ENCODE data around the gene DGKE.

Gene DGKE

GRCh38 chr17:56893503-56893902, 59.6 kb downstream of the DGKE start:
- DNase-seq = no peak

- DNase-seq = no peak
These were observed 61.0 kb downstream of the DGKE start for GRCh38 chr17:56894859-56895455.

GRCh38 chr17:56896217-56896967, 62.4 kb downstream of the DGKE start:
- no peak for DNase-seq

GRCh38 chr17:56896968-56897359, 63.0 kb downstream of the DGKE start:
- no peak for DNase-seq

- no peak for DNase-seq
These were observed 63.9 kb downstream of the DGKE start for GRCh38 chr17:56897646-56898424.

GRCh38 chr17:56898874-56899273, 64.9 kb downstream of the DGKE start:
- no peak for DNase-seq

- no peak for DNase-seq
These were observed 65.5 kb downstream of the DGKE start for GRCh38 chr17:56899403-56899802.

GRCh38 chr17:56902348-56902747, 68.4 kb downstream of the DGKE start:
- no peak for DNase-seq

GRCh38 chr17:56903560-56903959, 69.6 kb downstream of the DGKE start:
- no peak for DNase-seq

GRCh38 chr17:56908001-56908542, 74.1 kb downstream of the DGKE start:
- DNase-seq = peak; percentile 40

GRCh38 chr17:56909742-56910508, 76.0 kb downstream of the DGKE start:
- DNase-seq = no peak

GRCh38 chr17:56910509-56911235, 76.7 kb downstream of the DGKE start:
- no peak for DNase-seq

GRCh38 chr17:56912105-56912999, 78.4 kb downstream of the DGKE start:
- no peak for DNase-seq

GRCh38 chr17:56913000-56913311, 79.0 kb downstream of the DGKE start:
- DNase-seq = no peak

GRCh38 chr17:56913353-56913866, 79.5 kb downstream of the DGKE start:
- no peak for DNase-seq

- peak; percentile 85 for DNase-seq
These were observed 80.1 kb downstream of the DGKE start, which contains the start of gene TRIM25 for GRCh38 chr17:56913867-56914580. Gene TRIM25, minus strand, starts transcription at chr17:56914049. Its CDS starts 61 bp downstream, at chr17:56913988.

GRCh38 chr17:56914581-56915273, 80.8 kb downstream of the DGKE start:
- DNase-seq = no peak

GRCh38 chr17:56917559-56918296, 83.8 kb downstream of the DGKE start:
- no peak for DNase-seq

- DNase-seq = no peak
These were observed 85.0 kb downstream of the DGKE start for GRCh38 chr17:56918916-56919315.
